ENCODE results near the gene LIPF. TPM values are rescaled to one million over a fixed set of nuclear protein-coding genes. Genes with fewer than 3 reads are reported as not detected.

Gene LIPF
- total RNA-seq, 1 donor from 2014 or later = not detected

- no peak for DNase-seq (ENCODE audit: low read depth)
- H3K4me3 ChIP-seq (ENCODE audit: low read depth, low read length) = no peak overlapping the region
- no peak for TF ChIP-seq CTCF (conservative IDR thresholded peaks at IDR 0.05; ENCODE audit: low read depth, low read length)
These were observed 6.3 kb downstream of the LIPF start for GRCh38 chr10:88670497-88670896.

- TF ChIP-seq CTCF (conservative IDR thresholded peaks at IDR 0.05; ENCODE audit: low read depth, low read length) = no peak
These were observed 7.8 kb downstream of the LIPF start for GRCh38 chr10:88672041-88672440.

GRCh38 chr10:88676283-88677060 lies 12.2 kb downstream of the LIPF start:
- TF ChIP-seq CTCF (conservative IDR thresholded peaks at IDR 0.05; ENCODE audit: low read depth, low read length) = no peak

More at GRCh38 chr10:88672041-88672440, 7.8 kb downstream of the LIPF start:
- no peak overlapping the region for H3K4me3 ChIP-seq (ENCODE audit: low read depth, low read length)
- DNase-seq (ENCODE audit: low read depth) = peak; percentile 78

GRCh38 chr10:88680958-88681357 lies 16.7 kb downstream of the LIPF start:
- no peak for TF ChIP-seq CTCF (conservative IDR thresholded peaks at IDR 0.05; ENCODE audit: low read depth, low read length)

More at GRCh38 chr10:88676283-88677060, 12.2 kb downstream of the LIPF start:
- no peak for DNase-seq (ENCODE audit: low read depth)
- H3K4me3 ChIP-seq (ENCODE audit: low read depth, low read length) = no peak overlapping the region

GRCh38 chr10:88682491-88682890 lies 18.2 kb downstream of the LIPF start:
- H3K4me3 ChIP-seq (ENCODE audit: low read depth, low read length) = no peak overlapping the region
- DNase-seq (ENCODE audit: low read depth) = no peak
- TF ChIP-seq CTCF (conservative IDR thresholded peaks at IDR 0.05; ENCODE audit: low read depth, low read length) = no peak

More at GRCh38 chr10:88680958-88681357, 16.7 kb downstream of the LIPF start:
- no peak for DNase-seq (ENCODE audit: low read depth)
- H3K4me3 ChIP-seq (ENCODE audit: low read depth, low read length) = no peak overlapping the region

- no peak overlapping the region for H3K4me3 ChIP-seq (ENCODE audit: low read depth, low read length)
- peak; percentile 84 for TF ChIP-seq CTCF (conservative IDR thresholded peaks at IDR 0.05; ENCODE audit: low read depth, low read length)
- no peak for DNase-seq (ENCODE audit: low read depth)
These were observed 23.7 kb downstream of the LIPF start for GRCh38 chr10:88687853-88688467.

All from epithelial cell of proximal tubule (primary cell).